OCI-LY7 (cell line): Measurements from ENCODE around the gene DENND2D. TPM values are rescaled to one million over a fixed set of nuclear protein-coding genes. Genes with fewer than 3 reads are reported as not detected.

Experiments
- BruUV-seq: library from RNA; stranded (reverse); fragments of 400-500 nt; replicated peaks from 2 replicates; lab custom pipeline; 2021; lab: Mats Ljungman, UMichigan
- CTCF ChIA-PET: fragments of 300-600 bp; sonication (Branson Sonifier 250); formaldehyde crosslinking; loops from one replicate; lab custom pipeline; 2022; ENCODE audit warnings: antibody characterized with exemption; ENCODE audit not compliant: unreplicated experiment; lab: Charles Lee
- POLR2A ChIA-PET: fragments of 300-600 bp; sonication (Branson Sonifier 250); formaldehyde crosslinking; loops from one replicate; lab custom pipeline; 2022; ENCODE audit warnings: antibody characterized with exemption; lab: Charles Lee
- DNase-seq: peaks from one replicate; pipeline ENCODE4 v3.0.0-alpha.2; 2015; ENCODE audit warnings: low spot score
- H2AFZ ChIP-seq: fragments of 200-600 bp; sonication (generic), shearing (Covaris generic); 2 replicates; pipeline ENCODE4 v1.6.1; 2014; ENCODE audit warnings: mild to moderate bottlenecking, antibody characterized with exemption, low read length, moderate library complexity
- H3K27ac ChIP-seq: fragments of 200-600 bp; sonication (generic); 2 replicates; pipeline ENCODE4 v1.5.1; 2014; ENCODE audit warnings: mixed run types, low read depth, mild to moderate bottlenecking, moderate library complexity, low read length, inconsistent platforms; ENCODE audit not compliant: poor library complexity, severe bottlenecking
- H3K36me3 ChIP-seq: fragments of 200-600 bp; sonication (generic); 2 replicates; pipeline ENCODE4 v1.6.1; 2014; ENCODE audit warnings: mild to moderate bottlenecking, antibody characterized with exemption, low read length, moderate library complexity, mixed read lengths; ENCODE audit not compliant: insufficient read depth
- H3K4me1 ChIP-seq: fragments of 200-600 bp; sonication (generic); 2 replicates; pipeline ENCODE4 v1.5.1; 2014; ENCODE audit warnings: mild to moderate bottlenecking, low read length; ENCODE audit not compliant: insufficient read depth, poor library complexity, severe bottlenecking
- H3K4me2 ChIP-seq: fragments of 200-600 bp; sonication (generic); 2 replicates; pipeline ENCODE4 v1.6.1; 2014; ENCODE audit warnings: mild to moderate bottlenecking, low read length
- H3K4me3 ChIP-seq: fragments of 200-600 bp; sonication (generic); 2 replicates; pipeline ENCODE4 v1.5.1; 2014; ENCODE audit warnings: mild to moderate bottlenecking, low read depth, low read length; ENCODE audit not compliant: poor library complexity, severe bottlenecking
- H3K79me2 ChIP-seq: fragments of 200-600 bp; sonication (generic); 2 replicates; pipeline ENCODE4 v1.6.1; 2016; ENCODE audit warnings: low read depth, mild to moderate bottlenecking, low read length, moderate library complexity, mixed read lengths; ENCODE audit not compliant: insufficient read depth
- H3K9me2 ChIP-seq: fragments of 200-600 bp; sonication (generic); 2 replicates; pipeline ENCODE4 v1.6.1; 2016; ENCODE audit warnings: mild to moderate bottlenecking, low read length, mixed read lengths; ENCODE audit not compliant: insufficient read depth
- H3K9me3 ChIP-seq: fragments of 200-600 bp; sonication (generic); 2 replicates; pipeline ENCODE4 v1.6.1; 2014; ENCODE audit warnings: mild to moderate bottlenecking, mixed run types, low read length, mixed read lengths
- H4K20me1 ChIP-seq: fragments of 200-600 bp; sonication (generic); 2 replicates; pipeline ENCODE4 v1.6.1; 2014; ENCODE audit warnings: mild to moderate bottlenecking, antibody characterized with exemption, low read length, moderate library complexity, mixed read lengths; ENCODE audit not compliant: insufficient read depth
- CTCF ChIP-seq: fragments of 200-600 bp; sonication (generic); conservative IDR thresholded peaks from 2 replicates; pipeline ENCODE4 v1.5.1; 2014; ENCODE audit warnings: mild to moderate bottlenecking, antibody characterized with exemption, low read length, moderate library complexity, mixed read lengths
- EZH2phosphoT487 ChIP-seq: fragments of 200-600 bp; sonication (generic); IDR thresholded peaks from 2 replicates; pipeline ENCODE4 v1.6.1; 2018; ENCODE audit warnings: low read depth, borderline replicate concordance, mild to moderate bottlenecking, mixed run types, antibody characterized with exemption, low read length, moderate library complexity, mixed read lengths
- intact Hi-C: fragments of 100-400 bp; cut with micrococcal nuclease; formaldehyde crosslinking; loops from one replicate; pipeline ENCODE4 v1.10.0; 2022; ENCODE audit not compliant: unreplicated experiment
- total RNA-seq, 2 experiments: library from RNA; depleted of rRNA in 1 of 2; stranded (reverse); fragments of >200 nt in 1 of 2; shearing (Covaris generic) in 1 of 2; gene quantifications; 2 replicates each; pipeline ENCODE4 v1.2.3, GENCODE V29; 2014 to 2022

DENND2D gene
- total RNA-seq, 2 experiments from 2014 or later: 9.8 to 39.9 TPM

DNA sequence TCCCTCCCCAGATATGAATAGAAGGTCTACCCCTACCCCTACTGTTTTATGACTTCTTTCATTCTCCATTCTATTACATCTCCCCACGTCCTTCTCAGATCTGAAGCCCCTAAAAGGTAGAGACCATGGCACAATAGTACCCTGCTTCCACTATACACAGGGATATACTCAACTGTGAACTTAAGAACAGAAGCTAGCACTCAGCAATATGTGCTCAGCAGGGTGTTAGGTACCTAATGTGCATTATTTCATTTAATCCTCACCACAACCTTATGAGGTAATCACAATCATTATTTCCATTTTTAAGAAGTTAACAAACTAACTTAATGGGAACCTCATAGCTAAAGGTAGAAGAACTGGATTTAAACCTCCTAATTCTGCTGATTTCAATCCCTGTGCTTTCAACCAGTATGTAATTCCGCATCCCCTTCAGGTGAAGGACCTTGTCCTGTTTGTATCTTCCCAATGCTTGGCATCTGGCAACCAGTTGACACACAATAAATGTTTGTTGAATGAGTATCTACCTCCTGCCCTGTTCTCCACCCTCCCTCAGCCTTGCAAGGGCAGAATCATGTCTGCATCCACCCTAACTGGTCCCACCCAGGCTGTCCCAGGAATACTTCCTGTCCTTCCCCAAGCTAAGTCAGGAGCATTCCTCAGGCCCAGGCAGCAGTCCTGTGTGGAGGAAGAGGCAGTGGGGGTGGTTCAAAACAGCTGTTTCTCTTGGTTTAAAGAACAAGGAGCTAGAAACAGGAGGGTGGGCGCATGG lies 6.5 kb downstream of the DENND2D start:
- DNase-seq: no peak
- H3K27ac ChIP-seq: no peak overlapping the region
- ChIA-PET CTCF (no interaction called here), POLR2A (interaction anchor here (1.0 to 1.5 kb wide), 4 partner anchors 20 to 33 kb away, joined by 3 to 7 read pairs (median 4); partner anchors contain the start of gene CHI3L2)
- TF ChIP-seq EZH2phosphoT487 (no peak), CTCF (no peak)
- no peaks in the 10 kb centered on the region for H4K20me1 ChIP-seq
- no TSS peak for BruUV-seq
- no peaks in the 10 kb centered on the region for H3K9me2 ChIP-seq
- intact Hi-C loops: no loop called here
- H3K79me2 ChIP-seq: no peaks in the 10 kb centered on the region
- H3K9me3 ChIP-seq: no peaks in the 10 kb centered on the region
- no peak overlapping the region for H2AFZ ChIP-seq
- H3K4me2 ChIP-seq: no peak overlapping the region
- H3K4me1 ChIP-seq: peaks cover 25% of the 10 kb centered on the region
- H3K4me3 ChIP-seq: no peak overlapping the region
- H3K36me3 ChIP-seq: peaks cover 52% of the 10 kb centered on the region

DNA sequence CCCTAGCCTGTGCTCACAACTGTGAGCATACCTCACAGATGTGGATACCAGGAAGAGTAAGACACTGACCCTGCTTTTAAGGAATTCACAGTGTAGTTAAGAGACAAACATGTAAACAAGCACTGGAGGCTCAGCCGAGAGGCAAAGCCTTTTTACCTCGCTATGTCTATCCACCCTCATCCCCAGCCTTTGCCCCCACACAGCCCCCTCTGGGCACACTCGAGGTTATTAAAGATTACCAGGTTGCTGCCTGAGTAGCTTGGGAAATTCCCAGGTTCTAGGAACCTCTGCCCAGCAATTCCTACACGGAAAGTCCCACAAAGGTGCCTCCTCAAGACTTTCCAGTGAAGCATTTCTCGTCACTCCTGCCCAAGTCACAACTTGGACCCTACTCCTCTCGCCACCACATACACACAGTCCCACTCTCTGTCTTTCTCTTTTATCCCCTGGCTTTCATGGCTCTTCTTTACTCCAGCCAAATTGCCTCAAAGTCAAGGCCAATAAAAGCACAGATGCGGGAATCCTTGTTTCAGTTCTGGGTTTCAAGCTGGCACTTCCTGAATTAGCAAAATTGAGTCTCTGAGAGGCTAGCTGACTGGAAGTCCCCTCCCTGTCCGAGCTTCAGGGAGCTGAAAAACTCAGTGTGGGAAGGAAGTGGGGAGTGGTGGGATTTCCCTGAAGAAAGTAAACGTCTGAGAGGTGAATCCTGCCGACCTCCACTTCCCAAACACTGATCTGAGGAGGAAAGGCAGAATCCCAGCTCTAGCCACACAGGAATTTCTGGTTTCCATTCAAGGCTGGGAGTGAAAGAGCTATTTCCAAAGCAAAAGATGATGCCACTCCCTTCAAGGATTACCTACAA lies 7.6 kb downstream of the DENND2D start:
- DNase-seq: no peak
- TF ChIP-seq CTCF (no peak), EZH2phosphoT487 (no peak)
- Histone ChIP-seq H3K9me3 (no peaks in the 10 kb centered on the region), H3K79me2 (no peaks in the 10 kb centered on the region), H3K27ac (no peak overlapping the region), H3K4me3 (no peak overlapping the region), H4K20me1 (no peaks in the 10 kb centered on the region), H2AFZ (no peak overlapping the region), H3K4me2 (peak overlapping the region; percentile 14), H3K4me1 (peaks cover 22% of the 10 kb centered on the region), H3K9me2 (no peaks in the 10 kb centered on the region), H3K36me3 (peaks cover 62% of the 10 kb centered on the region)
- BruUV-seq: no TSS peak
- ChIA-PET POLR2A (interaction anchor here (0.6 to 1.7 kb wide), 9 partner anchors 8 to 559 kb away, joined by 3 to 5 read pairs (median 3); partner anchors contain the start of gene CHI3L2), CTCF (no interaction called here)
- intact Hi-C loops: no loop called here
